GM18861 (cell line): ENCODE measurements around the gene GUCD1.

ENCODE experiments used
- ATAC-seq: cut with Tn5 transposase; IDR thresholded peaks from one replicate; pipeline ENCODE4 v1.9.1; 2021; ENCODE audit not compliant: unreplicated experiment

The GUCD1 gene

DNA sequence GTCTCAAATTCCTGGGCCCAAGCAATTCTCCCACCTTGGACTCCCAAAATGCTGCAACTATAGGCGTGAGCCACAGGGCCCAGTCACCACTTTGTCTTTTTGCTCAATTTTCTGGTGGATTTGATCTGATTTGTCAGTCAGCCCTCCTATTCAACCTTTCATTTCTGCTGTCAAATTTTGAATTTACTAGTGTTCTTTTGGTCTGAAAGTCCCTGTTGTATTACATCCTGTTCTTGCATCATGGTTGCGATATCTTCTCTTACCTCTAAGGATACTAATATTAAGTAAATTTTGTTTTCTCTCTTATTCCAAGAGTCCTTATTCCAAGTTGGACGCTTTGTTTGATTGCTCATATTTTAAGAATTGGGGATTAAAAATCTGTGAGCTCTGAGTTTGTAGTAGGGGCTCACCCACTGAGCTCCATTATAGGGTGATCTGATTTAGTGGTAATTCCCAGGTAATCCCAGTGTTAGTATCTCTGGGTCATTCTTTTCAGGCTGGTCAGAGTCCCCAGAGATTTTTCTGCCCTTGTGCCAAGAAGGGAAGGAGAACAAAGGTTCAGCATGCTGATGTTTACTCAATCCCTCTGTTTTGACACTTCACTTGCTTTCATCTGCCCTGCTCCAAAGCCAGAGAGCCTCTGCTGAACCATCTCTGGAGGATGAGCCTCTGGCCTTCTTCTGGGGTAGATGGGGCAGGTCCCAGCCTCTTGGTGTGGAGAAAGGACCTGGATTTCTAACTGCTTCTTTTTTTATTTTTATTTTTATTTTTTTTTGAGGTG is 49.8 kb downstream of the GUCD1 start:
- ATAC-seq, result no peak

DNA sequence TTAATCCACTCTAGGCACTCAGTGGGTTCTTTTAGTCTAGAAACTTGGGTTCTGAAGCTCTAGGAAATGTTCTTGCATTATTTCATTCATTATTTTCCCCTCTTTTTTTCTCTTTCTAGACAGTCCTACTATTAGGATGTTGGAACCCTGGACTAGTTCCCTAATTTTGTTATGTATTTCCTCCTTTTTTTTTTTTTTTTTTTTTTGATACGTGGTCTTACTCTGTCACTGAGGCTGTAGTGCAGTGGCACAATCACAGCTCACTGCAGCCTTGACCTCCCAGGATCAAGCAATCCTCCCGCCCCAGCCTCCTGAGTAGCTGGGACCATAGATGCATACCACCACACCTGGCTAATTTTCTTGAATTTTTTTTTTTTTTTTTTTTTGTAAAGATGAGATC is 50.4 kb downstream of the GUCD1 start:
- ATAC-seq, result no peak

DNA sequence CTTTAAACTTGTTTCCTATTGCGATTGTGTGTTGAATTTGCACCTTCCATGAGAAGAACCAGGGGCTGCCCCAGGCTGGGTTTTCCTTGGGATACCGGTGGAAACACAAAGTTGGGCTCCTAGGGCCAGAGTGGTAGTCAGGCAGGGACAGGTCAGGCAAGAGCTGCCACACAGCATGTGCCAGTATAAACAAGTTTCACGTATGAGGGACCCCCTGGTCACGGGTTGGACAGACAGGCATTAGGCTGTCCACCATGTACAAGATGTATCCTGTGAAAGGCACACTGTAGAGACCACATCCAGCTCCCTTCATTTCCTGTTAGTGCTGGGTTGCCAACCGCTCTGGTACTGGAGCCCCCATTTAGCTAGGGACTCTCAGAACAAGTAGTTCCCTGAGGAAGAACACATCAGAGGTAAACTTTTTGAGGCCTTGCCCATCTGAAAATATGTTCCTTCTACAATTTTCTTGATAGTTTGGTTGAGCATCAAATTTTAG is 51.0 kb downstream of the GUCD1 start:
- ATAC-seq, result no peak

DNA sequence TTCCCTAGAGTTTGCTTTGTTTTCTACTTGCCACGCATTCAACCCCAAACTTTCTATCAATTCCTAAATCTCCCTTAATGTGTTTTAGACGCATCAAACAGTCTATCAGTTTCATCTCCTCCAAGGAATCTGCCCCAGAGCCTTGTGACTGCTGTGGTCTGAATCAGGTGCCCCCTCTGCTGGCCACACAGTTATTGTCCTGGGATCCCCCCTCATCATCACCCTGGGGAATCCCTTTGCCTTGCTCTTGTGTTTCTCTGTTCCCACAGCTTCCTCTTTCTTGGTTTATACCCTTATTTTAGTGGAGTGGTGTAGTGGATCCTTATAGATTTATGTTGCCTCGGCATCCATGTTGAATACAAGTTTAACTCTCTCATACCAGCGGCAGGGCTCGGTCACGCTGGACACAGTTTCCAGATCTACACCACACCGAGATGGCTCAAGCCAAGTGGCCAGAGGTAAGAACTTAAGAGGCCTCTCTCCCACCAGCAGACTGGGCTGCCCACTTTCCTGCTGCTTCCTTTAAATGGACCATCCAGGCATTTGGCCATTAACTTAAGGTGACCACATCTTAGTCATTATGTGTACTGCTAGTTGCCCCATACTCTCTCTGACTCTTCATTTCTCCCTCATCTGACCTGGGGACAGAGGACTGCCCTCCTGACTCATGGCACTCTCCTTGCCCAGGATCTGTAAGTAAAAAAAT is 51.6 kb downstream of the GUCD1 start:
- peak; percentile 41 for ATAC-seq

DNA sequence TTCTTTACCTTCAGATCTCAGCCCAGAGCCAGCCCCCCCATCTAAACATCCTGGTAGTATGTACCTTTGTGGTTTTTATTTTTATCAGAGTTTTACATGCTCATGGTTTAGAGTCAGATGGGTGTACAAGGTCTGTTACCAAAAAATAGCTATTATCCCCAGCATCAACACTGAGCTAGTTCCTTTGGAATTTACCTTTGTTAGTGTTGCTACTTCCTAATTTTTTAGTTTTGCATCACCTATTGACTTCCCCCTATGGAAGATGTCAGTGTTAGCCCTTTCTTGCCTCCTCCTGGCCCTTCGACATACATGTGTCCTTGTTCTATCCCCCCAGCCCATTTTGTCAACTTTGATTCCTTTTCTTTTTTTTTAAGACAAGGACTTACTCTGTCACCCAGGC is 52.4 kb downstream of the GUCD1 start:
- no peak for ATAC-seq

DNA sequence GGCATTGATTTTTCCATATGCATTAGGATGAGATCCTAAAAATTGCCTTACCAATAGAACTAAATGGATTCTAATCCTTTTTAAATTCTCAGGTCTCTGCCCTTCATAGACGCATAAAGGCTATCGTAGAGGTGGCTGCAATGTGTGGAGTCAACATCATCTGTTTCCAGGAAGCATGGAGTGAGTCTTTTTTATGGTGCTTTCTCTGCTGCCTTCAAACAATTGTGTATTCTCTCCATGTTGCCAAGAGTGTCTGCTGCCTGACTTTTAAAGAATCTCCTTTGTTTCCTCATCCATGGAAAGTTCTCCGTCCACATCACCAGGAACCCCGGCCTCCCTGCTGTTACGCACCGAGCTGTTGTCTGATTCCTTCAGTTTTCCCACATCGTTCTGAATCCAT is 52.9 kb downstream of the GUCD1 start:
- ATAC-seq, result no peak

DNA sequence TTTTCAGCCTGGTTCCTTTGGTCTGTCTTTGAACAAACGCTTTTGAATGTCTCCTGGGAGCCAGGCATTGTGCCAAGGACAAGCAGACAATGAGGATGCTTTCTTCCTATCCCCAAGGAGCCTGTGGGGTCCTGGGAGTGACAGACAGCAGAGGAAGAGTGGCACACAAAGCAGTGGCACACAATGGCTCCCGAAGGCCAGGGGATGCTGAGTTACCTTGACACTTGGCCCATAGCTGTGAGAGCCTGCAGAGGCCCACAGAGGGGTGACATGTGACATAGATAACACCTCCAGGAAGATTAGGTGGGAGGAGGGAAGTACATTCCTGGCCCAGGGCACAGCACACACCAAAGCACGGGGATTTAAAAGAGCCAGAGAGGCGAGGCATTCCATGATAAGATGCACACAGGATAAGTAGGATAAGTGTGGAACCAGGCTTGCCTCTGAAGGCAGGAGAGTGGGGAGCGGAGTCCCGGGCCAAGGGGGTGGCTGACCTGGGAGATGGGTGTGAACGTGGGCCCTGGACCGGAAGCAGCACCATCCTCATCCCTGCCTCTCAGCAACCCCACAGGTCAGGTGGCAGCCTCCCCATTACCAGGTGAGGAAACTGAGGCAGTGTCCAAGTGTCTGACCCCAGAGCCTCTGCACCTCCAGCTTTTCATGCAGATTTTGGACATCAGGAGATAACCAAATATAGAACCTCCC is 53.5 kb downstream of the GUCD1 start:
- no peak for ATAC-seq

DNA sequence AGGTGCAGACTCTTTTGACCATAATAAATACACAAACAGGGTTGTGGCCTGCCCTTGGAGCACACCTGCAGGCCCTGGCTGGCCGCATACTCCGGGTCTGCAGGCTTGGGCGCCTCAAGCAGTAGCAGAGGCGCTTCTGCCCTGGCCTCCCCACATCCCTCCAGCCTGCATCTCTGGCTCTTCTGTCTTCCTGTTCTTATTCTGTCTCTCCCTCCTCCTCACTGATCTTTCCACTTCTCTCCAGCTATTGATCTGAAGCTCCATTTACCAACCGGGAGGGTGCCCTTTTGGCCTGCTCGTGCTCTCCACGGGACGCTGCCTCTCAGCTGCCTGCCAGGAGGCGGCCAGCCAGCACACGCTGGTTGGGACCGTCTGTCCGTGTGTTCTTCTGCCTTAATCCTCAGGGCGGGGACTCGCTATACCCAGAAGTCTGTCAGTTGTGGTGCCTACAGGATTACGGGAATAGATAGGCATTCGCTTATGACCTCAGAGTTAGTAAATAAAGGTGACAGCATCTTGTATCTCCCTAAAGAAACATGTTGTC is 54.6 kb downstream of the GUCD1 start:
- ATAC-seq, result no peak

DNA sequence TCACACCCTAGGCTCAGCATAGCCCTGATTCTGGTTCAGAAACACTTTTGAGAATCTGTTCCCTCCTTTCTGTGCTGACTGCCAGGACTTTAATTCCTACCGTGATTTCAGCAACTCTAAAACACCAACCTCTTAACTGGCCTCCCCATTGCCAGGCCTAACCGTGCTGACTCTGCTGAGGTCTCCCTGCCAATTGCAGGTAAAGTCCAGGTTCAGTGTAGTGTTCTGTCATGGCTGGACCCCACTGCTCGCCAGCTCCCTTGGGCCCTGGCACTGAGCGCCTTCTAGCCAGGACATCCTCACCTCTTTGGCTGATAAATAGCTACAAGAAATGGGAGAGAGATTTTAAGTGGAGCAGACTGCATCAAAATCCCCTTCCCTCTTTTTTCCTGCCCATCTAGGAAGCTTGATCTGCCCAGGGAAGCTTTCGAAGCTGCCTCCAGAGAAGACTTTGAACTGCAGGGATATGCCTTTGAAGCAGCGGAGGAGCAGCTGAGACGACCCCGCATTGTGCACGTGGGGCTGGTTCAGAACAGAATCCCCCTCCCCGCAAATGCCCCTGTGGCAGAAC is 55.1 kb downstream of the GUCD1 start:
- no peak for ATAC-seq

DNA sequence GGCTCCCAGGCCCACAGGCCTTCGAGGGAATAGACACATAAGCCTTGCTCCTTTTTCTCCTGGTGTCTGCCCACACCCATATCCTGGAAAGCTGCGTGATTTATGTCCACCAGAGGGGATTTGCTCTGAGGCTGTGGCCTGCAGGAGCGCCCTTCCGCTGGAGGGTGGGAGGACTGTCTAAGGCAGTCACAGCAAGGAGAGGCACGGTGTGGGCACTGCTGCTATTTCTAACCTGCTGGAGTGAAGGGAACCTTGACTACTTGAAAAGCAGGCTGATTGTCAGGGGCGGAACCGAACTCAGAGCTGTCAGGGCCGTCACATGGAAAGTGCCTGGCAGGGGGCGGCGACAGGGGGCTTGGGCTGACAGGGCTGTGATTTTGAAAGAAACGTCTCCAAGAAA is 56.1 kb downstream of the GUCD1 start:
- ATAC-seq, result no peak

- ATAC-seq, result no peak
Measured at GRCh38 chr22:24497841-24498258, 57.1 kb downstream of the GUCD1 start.

- ATAC-seq, result no peak
Measured at GRCh38 chr22:24496661-24497060, 58.3 kb downstream of the GUCD1 start.

DNA sequence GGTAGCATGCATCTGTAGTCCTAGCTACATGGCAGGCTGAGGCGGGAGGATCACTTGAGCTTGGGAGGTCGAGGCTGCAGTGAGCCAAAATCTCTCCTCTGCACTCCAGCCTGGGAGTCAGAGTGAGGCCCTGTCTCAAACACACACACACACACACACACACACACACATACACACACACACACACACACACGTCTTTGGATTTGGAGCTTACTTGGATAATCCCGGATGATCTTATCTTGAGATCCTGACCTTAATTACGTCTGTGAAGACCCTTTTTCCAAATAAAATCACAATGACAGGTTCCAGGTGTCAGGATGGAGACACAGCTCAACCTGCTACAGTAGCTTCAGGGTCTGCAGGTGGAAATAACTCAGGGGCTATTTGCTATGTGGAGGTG is 58.7 kb downstream of the GUCD1 start:
- no peak for ATAC-seq

GRCh38 chr22:24495365-24495675 is 59.6 kb downstream of the GUCD1 start:
- ATAC-seq, result no peak

DNA sequence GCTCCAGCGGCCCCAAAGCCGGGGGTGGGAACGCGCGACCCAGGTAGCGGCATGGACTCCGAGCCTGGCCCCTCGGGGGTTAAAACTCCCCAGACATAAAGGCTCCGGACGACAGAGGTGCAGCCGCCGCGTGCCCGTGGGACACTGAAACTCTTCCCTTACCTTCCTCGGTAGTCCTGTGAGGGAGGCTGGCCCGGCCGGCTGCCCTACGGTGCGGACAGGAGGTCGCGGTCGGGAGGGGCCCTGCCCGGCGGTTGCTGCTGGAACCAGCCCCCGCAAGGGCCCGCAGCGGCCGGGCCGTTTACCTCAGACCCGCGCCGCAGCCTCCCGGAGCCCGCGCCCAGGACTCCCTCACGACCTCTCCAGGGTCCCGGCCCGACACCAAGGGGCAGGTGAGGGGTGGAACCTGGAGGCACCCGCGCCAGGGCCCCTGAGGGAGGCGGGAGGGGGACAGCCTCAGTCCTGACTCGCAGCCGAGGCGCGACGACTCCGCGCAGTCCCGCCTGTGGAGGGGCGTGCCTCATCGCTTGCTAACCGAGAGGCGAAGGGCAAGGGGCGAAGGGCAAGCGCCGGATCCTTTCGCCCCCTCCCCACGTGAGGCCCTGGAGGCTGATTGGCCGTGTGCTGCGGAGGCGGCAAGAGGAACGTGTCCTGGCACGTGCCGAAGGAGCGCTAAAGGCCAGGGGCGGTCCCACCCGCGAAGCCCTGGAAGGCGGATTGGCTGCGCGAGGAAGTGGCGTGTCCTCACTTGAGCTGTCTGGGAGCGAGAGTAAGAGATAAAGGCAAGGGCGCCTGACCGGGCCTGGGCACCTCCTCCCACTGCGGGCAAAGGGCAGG is 60.2 kb downstream of the GUCD1 start, which contains the start of gene UPB1:
UPB1 (plus strand) TSS at position 805 of the 837 bp plus-strand sequence. CDS start 72 bp downstream, outside the sequence.
- ATAC-seq, result no peak

GRCh38 chr22:24494167-24494527 is 60.8 kb downstream of the GUCD1 start:
- no peak for ATAC-seq

- no peak for ATAC-seq
Measured at GRCh38 chr22:24492391-24492790, 62.5 kb downstream of the GUCD1 start.
